AG08395 (cell line): Measurements from ENCODE around the gene SLC22A23.
A peak's percentile ranks its signal among the peaks of the same experiment; 100 is the strongest.

Source experiments
- DNase-seq: peaks from one replicate; pipeline ENCODE4 v3.0.0; 2012; ENCODE audit warnings: mixed read lengths, low spot score

Gene SLC22A23, protein sequence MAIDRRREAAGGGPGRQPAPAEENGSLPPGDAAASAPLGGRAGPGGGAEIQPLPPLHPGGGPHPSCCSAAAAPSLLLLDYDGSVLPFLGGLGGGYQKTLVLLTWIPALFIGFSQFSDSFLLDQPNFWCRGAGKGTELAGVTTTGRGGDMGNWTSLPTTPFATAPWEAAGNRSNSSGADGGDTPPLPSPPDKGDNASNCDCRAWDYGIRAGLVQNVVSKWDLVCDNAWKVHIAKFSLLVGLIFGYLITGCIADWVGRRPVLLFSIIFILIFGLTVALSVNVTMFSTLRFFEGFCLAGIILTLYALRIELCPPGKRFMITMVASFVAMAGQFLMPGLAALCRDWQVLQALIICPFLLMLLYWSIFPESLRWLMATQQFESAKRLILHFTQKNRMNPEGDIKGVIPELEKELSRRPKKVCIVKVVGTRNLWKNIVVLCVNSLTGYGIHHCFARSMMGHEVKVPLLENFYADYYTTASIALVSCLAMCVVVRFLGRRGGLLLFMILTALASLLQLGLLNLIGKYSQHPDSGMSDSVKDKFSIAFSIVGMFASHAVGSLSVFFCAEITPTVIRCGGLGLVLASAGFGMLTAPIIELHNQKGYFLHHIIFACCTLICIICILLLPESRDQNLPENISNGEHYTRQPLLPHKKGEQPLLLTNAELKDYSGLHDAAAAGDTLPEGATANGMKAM

DNA sequence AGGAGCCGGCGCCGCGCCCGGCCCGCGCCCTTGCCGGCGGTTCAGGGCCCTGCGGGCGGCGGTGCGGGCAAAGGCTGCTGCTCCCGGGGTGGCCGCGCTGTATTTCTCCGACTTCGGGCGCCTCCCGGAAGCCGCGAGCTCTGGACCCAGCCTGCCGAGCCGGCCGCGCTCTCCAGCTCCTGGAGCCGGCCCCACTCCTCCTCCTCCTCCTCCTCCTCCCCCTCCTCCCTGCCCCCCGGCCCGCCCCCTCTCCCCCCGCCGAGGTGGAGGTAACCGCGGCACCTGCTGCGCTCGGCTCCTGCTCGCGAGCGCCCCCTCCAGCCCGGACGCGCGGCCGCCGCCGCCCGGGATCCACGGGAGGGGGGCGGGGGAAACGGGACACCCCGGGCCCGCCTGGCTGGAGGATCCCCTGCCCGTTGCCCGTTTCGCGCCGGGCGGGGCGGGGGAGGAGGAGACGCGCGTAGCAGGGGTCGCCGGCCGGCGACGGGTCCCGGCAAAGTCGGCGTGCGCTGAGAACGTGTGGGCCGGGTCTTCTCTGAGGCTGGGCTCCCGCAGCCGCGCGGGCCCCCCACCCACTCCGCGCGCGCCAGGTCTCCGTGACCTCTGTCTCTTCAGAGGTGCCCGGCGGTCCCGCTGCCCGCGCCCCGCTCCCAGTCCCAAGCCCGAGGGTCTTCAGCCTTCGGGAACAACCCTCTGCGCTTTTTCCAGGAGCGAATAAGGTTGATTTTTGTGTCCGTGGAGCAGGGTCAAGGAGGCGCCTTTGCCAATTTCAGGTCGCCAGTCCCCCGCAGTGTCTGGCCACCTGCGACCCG, at the start of gene SLC22A23:
Gene SLC22A23 (minus strand): TSS at position 153 of the 812 bp plus-strand sequence. CDS start 491 bp downstream, outside the sequence.
- DNase-seq: peak; percentile 78

DNA sequence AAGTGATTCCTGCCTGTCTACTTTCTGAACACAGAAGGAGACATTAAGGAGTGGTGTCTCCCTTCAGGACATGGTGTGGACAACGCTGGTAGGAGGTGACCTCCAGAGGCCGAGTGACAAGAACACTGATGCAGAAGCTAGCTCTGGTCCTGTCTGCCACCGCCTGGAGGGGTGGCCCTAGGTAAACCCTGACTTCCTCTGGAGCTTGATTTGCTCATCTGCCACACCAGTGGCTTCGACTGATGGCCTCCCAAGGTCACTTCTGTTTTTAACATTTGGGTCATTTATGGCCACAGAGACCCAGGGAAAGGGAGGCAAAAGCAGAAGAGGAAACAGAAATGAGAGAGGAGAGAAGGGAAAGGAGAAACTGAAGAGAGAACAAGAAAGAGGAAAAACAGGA, 49.4 kb upstream of the SLC22A23 start:
- no peak for DNase-seq

DNA sequence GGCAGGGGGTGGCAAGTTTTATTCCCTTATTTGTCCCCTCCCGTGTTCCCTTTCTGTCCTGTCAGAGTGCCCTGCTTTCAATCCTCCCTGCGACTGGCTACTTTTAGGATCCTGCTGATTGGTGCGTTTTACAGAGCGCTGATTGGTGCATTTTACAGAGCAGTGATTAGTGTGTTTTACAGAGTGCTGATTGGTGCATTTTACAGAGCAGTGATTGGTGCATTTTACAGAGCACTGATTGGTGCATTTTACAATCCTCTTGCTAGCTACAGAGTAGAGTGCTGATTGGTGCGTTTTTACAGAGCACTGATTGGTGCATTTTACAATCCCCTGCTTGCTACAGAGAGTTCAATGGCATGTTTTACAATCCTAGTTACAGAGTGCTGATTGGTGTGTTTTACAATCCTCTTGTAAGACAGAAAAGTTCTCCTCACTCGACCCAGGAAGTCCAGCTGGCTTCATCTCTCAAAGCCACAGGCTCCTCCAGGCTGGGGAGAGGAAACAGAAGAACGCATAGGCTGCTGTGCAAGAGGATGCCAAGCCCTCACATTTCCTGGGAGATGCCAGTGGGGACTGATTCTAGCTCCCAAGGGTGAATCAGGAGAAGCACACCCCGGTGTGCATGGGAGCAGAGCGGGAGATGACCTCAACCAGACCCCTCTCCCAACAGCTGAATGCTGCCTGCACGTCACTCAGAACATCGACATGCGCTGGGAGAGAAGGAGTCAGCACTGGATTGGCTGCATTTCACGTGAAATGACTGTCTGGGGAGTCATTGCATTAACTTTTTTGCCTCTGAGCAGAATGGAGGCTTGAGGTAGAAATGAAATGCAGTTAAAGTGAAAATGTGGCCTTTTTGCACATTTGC, 48.3 kb upstream of the SLC22A23 start:
- no peak for DNase-seq

GRCh38 chr6:3504354-3504753, 47.5 kb upstream of the SLC22A23 start:
- no peak for DNase-seq

DNA sequence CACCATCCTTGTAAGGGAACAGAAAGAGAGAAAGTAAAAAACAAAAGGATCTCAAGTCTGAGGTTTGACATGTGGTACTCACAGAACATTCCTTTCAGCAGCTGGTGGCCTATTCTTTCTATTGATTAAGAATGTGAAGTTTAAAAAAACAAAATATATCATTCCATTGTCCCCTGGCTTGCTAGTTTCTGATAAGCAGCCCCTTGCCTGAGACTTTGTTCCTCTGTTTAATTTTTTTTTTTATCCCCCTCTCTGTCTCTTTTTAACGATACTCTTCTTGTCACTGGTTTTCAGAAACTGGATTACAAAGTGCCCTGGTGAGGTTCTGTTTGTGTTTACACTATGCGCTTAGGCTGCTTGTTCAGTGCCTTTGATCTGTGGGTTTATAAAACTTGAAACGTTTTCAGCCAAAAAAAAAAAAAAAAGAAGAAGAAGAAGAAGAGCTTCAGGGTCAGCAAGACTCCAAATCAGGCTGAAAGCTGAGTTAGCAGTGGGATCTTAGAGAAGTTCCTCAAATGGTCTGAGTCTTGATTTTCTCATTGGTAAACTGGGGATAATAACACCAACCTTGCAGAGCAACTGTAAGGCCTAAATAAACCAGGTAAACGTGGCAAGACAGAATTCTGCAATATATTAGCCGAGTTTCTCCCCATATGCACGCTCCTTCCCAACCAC, 45.1 kb upstream of the SLC22A23 start:
- DNase-seq: no peak

GRCh38 chr6:3500262-3501014, 43.6 kb upstream of the SLC22A23 start:
- peak; percentile 73 for DNase-seq

- no peak for DNase-seq
Measured at GRCh38 chr6:3499603-3500002, 42.8 kb upstream of the SLC22A23 start.

DNA sequence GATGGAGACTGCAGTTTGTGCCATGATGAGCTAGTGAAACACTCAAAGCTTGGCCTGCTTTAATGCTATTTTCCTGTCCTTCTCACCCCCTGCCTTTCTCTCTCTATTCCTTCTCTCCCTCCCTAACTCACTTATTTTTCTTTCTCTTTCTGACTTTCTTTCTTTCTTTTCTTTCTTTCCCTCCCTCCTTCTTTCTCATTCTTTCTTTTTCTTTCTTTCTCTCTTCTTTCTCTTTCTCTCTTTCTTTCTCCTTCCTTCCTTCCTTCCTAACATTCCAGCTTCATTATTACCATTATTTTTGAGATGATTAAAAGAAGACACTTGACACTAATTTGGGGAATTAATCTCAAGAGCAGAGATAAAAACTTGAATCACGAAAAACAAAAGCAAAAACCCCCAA, 39.5 kb upstream of the SLC22A23 start:
- no peak for DNase-seq

GRCh38 chr6:3494391-3495100, 37.7 kb upstream of the SLC22A23 start:
- no peak for DNase-seq

DNA sequence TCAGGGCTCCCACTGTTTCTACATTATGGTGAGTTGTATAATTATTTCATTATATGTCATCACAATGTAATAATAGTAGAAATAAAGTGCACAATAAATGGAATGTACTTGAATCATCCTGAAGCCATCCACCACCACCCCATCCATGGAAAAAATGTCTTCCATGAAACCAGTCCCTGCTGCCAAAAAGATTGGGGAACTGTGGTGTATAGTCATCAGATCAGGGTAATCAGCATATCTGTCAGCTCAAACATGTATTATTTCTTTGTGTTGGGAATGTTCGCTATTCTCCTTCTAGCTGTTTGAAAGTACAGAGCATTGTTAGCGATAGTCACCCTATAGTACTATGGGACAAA, 33.8 kb upstream of the SLC22A23 start:
- DNase-seq: no peak

DNA sequence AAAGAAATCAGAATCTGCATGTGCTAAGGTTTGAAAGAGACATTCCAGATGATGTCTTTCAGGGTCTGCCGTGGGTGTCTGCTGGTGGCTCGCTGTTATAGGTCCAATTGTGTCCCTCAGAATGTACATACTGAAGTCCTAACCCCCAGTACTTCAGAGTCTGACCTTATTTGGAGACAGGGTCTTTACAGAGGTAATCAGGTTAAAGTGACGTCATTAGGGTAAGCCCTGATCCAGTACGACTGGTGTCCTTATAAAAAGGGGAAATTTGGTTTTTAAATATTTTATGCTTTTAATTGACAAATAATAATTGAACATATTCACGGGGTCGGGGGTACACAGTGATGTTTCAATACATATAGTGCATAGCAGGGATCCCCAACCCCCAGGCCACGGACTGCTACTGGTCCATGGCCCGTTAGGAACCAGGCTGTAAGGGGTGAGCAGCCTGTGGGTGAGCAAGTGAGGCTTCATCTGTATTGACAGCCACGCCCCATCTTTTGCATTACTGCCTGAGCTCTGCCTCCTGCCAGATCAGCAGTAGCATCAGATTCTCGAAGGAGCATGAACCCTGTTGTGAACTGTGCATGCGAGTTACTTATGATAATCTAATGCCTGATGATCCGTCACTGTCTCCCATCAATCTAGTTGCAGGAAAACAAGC, 33.2 kb upstream of the SLC22A23 start:
- no peak for DNase-seq

DNA sequence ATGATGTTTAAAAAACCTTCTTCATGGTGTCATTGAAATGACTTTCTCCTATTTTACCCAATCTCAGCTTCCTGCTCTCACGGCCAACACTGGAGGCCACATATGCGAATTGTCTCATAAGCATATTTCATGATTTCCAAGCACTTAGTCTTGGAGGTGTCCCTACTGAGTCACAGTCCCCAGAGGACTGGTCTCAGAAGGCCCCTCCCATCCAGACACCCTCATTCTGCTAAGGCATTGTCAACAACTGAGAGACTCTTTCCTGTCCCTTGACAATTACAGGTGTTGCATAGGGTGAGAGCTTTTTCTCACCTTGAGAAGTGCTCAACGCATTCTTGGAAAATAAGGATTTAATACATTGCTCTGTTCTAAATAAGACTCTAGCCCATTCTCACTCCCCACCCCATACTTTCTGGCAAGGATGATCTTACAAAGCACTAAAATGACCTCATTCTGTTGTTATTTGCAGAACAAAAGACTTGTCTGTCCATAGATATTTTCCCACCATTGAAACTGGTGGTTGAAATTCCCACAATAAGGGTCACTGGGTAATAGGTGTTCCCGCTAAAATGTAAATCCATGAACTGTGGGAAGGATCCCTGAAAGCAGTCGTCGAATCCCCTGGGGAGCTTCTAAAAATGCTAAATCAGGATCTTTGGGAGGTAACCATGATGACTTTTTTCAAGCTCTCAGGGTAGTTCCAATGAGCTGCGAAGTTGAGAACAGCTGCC, 32.3 kb upstream of the SLC22A23 start:
- DNase-seq: peak; percentile 52

GRCh38 chr6:3484946-3485345, 28.1 kb upstream of the SLC22A23 start:
- no peak for DNase-seq

GRCh38 chr6:3484192-3484591, 27.3 kb upstream of the SLC22A23 start:
- peak; percentile 35 for DNase-seq

GRCh38 chr6:3483675-3484074, 26.8 kb upstream of the SLC22A23 start:
- DNase-seq: no peak

DNA sequence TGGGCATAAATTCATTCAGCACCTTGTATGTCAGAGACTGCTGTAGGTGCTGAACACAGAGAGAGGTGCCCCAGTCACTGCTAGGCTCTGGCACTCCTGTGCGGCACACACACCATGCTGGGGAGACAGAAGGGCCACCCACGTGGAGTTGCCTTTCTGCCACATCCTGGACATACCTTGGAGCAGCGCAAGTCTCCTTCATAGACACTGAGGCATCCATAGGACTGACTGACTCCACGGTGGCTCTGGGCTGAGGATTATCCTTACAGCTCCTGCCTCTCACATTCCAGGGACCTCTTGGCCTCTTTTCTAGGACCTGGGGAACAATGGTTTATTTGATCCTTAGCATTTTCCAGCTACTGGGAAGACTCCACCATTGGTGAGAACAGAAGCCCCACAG, 26.0 kb upstream of the SLC22A23 start:
- DNase-seq: no peak

DNA sequence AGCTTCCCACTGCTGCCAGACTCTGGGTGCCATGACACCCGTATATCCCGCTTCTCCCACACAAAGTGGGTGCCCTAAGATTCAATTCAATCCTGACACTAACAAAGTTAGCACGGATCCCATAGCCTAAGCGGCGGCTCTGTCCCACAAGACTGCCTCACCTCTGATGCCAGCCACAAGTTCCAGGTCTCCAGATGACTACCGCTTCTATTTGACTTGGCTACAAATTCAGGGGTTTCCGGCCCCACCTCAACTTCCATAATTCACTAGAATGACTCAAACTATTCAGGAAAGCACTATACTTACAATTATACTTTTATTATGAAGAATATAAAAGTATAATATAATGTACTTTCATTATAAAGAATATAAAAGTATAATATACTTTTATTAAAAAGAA, 24.8 kb upstream of the SLC22A23 start:
- DNase-seq: no peak

DNA sequence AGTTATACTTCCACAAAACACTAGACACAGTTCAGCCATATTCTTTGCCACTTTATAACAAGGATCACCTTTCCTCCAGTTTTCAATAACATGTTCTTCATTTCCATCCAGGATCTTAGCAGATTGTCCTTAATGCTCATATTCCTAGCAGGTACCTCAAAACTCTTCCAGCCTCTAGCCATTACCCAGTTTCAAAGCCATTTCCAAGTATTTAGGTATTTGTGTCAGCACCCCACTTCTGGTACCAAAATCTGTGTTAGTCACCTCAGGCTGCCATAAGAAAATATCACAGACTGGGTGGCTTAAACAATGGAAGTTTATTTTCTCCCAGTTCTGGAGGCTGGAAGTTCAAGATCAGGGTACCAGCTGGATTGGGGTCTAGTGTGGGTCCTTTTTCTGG, 23.2 kb upstream of the SLC22A23 start:
- no peak for DNase-seq

DNA sequence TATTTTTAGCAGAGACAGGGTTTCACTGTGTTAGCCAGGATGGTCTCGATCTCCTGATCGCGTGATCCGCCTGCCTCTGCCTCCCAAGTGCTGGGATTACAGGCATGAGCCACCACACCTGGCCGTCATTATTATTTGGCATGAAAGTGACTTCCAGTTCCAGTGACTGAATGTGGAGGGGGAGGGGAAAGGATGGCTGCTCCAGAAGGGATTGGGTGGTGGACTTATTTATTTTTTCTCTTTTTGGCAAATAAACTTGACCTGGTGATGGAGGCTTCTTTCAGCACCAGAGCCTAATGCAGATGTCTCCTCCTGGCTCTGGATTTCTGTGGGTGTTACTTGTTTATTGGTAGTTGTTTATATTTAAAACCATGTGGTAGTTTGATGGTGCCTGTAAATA, 16.9 kb upstream of the SLC22A23 start:
- DNase-seq: no peak
